ENCODE data around the gene GLI3. TPM values are rescaled to one million over a fixed set of nuclear protein-coding genes. Genes with fewer than 3 reads are reported as not detected.
A peak's percentile ranks its signal among the peaks of the same experiment; 100 is the strongest.

The GLI3 gene
- polyA plus RNA-seq, 2 of the 4 experiments (the other 2 are of a cell fraction) = 0.09 TPM; not detected in 1

- Histone ChIP-seq H3K27ac (no peak overlapping the region), H3K4me1 (no peaks in the 10 kb centered on the region), H3K9me3 (no peaks in the 10 kb centered on the region), H3K4me3 (no peak overlapping the region), H3K4me2 (no peak overlapping the region)
- no peak for FAIRE-seq
- ChIA-PET CTCF (interaction anchor here (1.2 kb wide), 1 partner anchor 238 kb away, joined by 3 read pairs; no protein-coding TSS in a partner anchor), POLR2A (no interaction called here)
- no peak for DNase-seq (ENCODE audit: low read depth in 1 of 2, low spot score in 1 of 2)
- ATAC-seq = no peak
- no peak for TF ChIP-seq SREBF2 (IDR thresholded peaks at IDR 0.05)
- TF ChIP-seq, protein P1, sequence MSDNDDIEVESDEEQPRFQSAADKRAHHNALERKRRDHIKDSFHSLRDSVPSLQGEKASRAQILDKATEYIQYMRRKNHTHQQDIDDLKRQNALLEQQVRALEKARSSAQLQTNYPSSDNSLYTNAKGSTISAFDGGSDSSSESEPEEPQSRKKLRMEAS (IDR thresholded peaks at IDR 0.05) = no peak
- no peak for TF ChIP-seq RARB (CRISPR knock-in tag; IDR thresholded peaks at IDR 0.05)
- no peak for TF ChIP-seq ZC3H11A (IDR thresholded peaks at IDR 0.05)
- no peak for TF ChIP-seq EP300 (IDR thresholded peaks at IDR 0.05)
- 42% methylated on average over 6 of the region's 6 CpGs for WGBS (ENCODE audit: missing lambda C conversion rate)
Observed at GRCh38 chr7:42217053-42217452, 20.0 kb downstream of the GLI3 start.

- no peak for FAIRE-seq
- WGBS (ENCODE audit: missing lambda C conversion rate) = 52% methylated on average over 8 of the region's 8 CpGs
- H3K9me3 ChIP-seq = no peaks in the 10 kb centered on the region
- no peak overlapping the region for H3K27ac ChIP-seq
- no peak for TF ChIP-seq ZFP36 (IDR thresholded peaks at IDR 0.05; ENCODE audit: borderline replicate concordance, partially characterized antibody)
- no peak for TF ChIP-seq POLR2A (IDR thresholded peaks at IDR 0.05; ENCODE audit: low read length)
- TF ChIP-seq HOXB5 (CRISPR knock-in tag; IDR thresholded peaks at IDR 0.05) = no peak
- TF ChIP-seq RNF2 (IDR thresholded peaks at IDR 0.05; ENCODE audit: borderline replicate concordance, low read depth) = 0 out of 2 replicates have a peak, but pooled peaks have one; percentile 33
- DNase-seq (ENCODE audit: low read depth in 1 of 2, low spot score in 1 of 2) = no peak
- no peak for ATAC-seq
- no peak overlapping the region for H3K4me3 ChIP-seq
- ChIA-PET CTCF (no interaction called here), POLR2A (no interaction called here)
- H3K4me1 ChIP-seq = no peaks in the 10 kb centered on the region
- H3K4me2 ChIP-seq = no peak overlapping the region
Observed at GRCh38 chr7:42214060-42214679, 22.8 kb downstream of the GLI3 start.

- Histone ChIP-seq H3K27ac (no peak overlapping the region), H3K9me3 (no peaks in the 10 kb centered on the region), H3K4me3 (no peak overlapping the region), H3K4me2 (no peak overlapping the region), H3K4me1 (no peaks in the 10 kb centered on the region)
- CTCF ChIA-PET = interaction anchor here (1.5 kb wide), 1 partner anchor 618 kb away, joined by 4 read pairs; no protein-coding TSS in a partner anchor
- TF ChIP-seq KDM5A (IDR thresholded peaks at IDR 0.05) = no peak
- TF ChIP-seq MAFK (IDR thresholded peaks at IDR 0.05; ENCODE audit: partially characterized antibody) = peak; percentile 43
- no peak for TF ChIP-seq POLR2A (IDR thresholded peaks at IDR 0.05; ENCODE audit: low read length)
- ATAC-seq = no peak
- DNase-seq (ENCODE audit: low read depth in 1 of 2, low spot score in 1 of 2) = no peak
- WGBS (ENCODE audit: missing lambda C conversion rate) = 47% methylated on average over 3 of the region's 3 CpGs
- POLR2A ChIA-PET = no interaction called here
- FAIRE-seq = no peak
Observed at GRCh38 chr7:42213093-42213492, 23.9 kb downstream of the GLI3 start.

- no peaks in the 10 kb centered on the region for H3K4me1 ChIP-seq
- ChIA-PET CTCF (interaction anchor here (1.5 kb wide), 1 partner anchor 619 kb away, joined by 4 read pairs; no protein-coding TSS in a partner anchor), POLR2A (no interaction called here)
- H3K9me3 ChIP-seq = no peaks in the 10 kb centered on the region
- H3K4me3 ChIP-seq = no peak overlapping the region
- ATAC-seq = no peak
- H3K4me2 ChIP-seq = no peak overlapping the region
- WGBS (ENCODE audit: missing lambda C conversion rate) = 64% methylated on average over 8 of the region's 8 CpGs
- FAIRE-seq = no peak
- no peak overlapping the region for H3K27ac ChIP-seq
- TF ChIP-seq POLR2A (IDR thresholded peaks at IDR 0.05; ENCODE audit: low read length) = no peak
- TF ChIP-seq HDAC2 (IDR thresholded peaks at IDR 0.05) = no peak
- TF ChIP-seq CBX8 (IDR thresholded peaks at IDR 0.05) = no peak
- TF ChIP-seq MAFK (IDR thresholded peaks at IDR 0.05; ENCODE audit: partially characterized antibody) = no peak
- no peak for TF ChIP-seq KDM5A (IDR thresholded peaks at IDR 0.05)
- TF ChIP-seq RFX5 (IDR thresholded peaks at IDR 0.05) = no peak
- no peak for TF ChIP-seq RCOR1 (IDR thresholded peaks at IDR 0.05; ENCODE audit: low read depth, low read length)
- no peak for TF ChIP-seq HOXB13 (CRISPR knock-in tag; IDR thresholded peaks at IDR 0.05; ENCODE audit: low read depth)
- TF ChIP-seq, protein P1 (IDR thresholded peaks at IDR 0.05) = no peak
- TF ChIP-seq RNF2 (IDR thresholded peaks at IDR 0.05; ENCODE audit: borderline replicate concordance, low read depth) = no peak
- no peak for TF ChIP-seq EHF (CRISPR knock-in tag; IDR thresholded peaks at IDR 0.05)
- DNase-seq (ENCODE audit: low read depth in 1 of 2, low spot score in 1 of 2) = no peak
Observed at GRCh38 chr7:42212541-42213090, 24.4 kb downstream of the GLI3 start.

GRCh38 chr7:42211938-42212337 lies 25.1 kb downstream of the GLI3 start:
- Histone ChIP-seq H3K4me3 (no peak overlapping the region), H3K9me3 (no peaks in the 10 kb centered on the region), H3K4me1 (no peaks in the 10 kb centered on the region), H3K27ac (no peak overlapping the region), H3K4me2 (no peak overlapping the region)
- TF ChIP-seq, protein P2, sequence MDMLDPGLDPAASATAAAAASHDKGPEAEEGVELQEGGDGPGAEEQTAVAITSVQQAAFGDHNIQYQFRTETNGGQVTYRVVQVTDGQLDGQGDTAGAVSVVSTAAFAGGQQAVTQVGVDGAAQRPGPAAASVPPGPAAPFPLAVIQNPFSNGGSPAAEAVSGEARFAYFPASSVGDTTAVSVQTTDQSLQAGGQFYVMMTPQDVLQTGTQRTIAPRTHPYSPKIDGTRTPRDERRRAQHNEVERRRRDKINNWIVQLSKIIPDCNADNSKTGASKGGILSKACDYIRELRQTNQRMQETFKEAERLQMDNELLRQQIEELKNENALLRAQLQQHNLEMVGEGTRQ (IDR thresholded peaks at IDR 0.05) = no peak
- TF ChIP-seq TFCP2L1 (CRISPR knock-in tag; IDR thresholded peaks at IDR 0.05) (no peak), ZNF302 (CRISPR knock-in tag; IDR thresholded peaks at IDR 0.05) (no peak), HMGXB4 (CRISPR knock-in tag; IDR thresholded peaks at IDR 0.05; ENCODE audit: borderline replicate concordance) (no peak), NPAS2 (CRISPR knock-in tag; IDR thresholded peaks at IDR 0.05; ENCODE audit: borderline replicate concordance) (no peak), CEBPB (IDR thresholded peaks at IDR 0.05) (no peak)
- ChIA-PET POLR2A (no interaction called here), CTCF (interaction anchor here (1.5 kb wide), 1 partner anchor 620 kb away, joined by 4 read pairs; no protein-coding TSS in a partner anchor)
- ATAC-seq (no peak), DNase-seq (ENCODE audit: low read depth in 1 of 2, low spot score in 1 of 2) (no peak), FAIRE-seq (no peak)
- WGBS (ENCODE audit: missing lambda C conversion rate) = 59% methylated on average over 3 of the region's 3 CpGs
